Skeletal muscle satellite cell (primary cell): ENCODE measurements around the gene SLC1A5. TPM values are rescaled to one million over a fixed set of nuclear protein-coding genes. Genes with fewer than 3 reads are reported as not detected.

Experiments used
- H3K27me3 ChIP-seq: 2 replicates; pipeline ENCODE4 v1.7.0; 2013; ENCODE audit warnings: low read length; ENCODE audit not compliant: control insufficient read depth, insufficient read depth
- H3K36me3 ChIP-seq: 2 replicates; pipeline ENCODE4 v1.7.0; 2013; ENCODE audit warnings: mild to moderate bottlenecking, control low read depth, low read length; ENCODE audit not compliant: insufficient read depth
- H3K4me1 ChIP-seq: 2 replicates; pipeline ENCODE4 v1.7.0; 2013; ENCODE audit warnings: low read length; ENCODE audit not compliant: control insufficient read depth, insufficient read depth
- H3K4me2 ChIP-seq: 2 replicates; pipeline ENCODE4 v1.7.0; 2013; ENCODE audit warnings: mild to moderate bottlenecking, low read length
- H3K4me3 ChIP-seq: 2 replicates; pipeline ENCODE4 v1.7.0; 2013; ENCODE audit warnings: low read length
- H3K9ac ChIP-seq: 2 replicates; pipeline ENCODE4 v1.7.0; 2013; ENCODE audit warnings: mild to moderate bottlenecking, low read depth, low read length, moderate library complexity
- H3K9me3 ChIP-seq: replicated peaks from 2 replicates; pipeline ENCODE4 v1.7.0; 2013; ENCODE audit warnings: mild to moderate bottlenecking, control low read depth, low read length
- small RNA-seq: library from RNA; depleted of rRNA; stranded (forward); fragments of <200 nt; gene quantifications from one replicate; pipeline ENCODE3, GENCODE V24; 2012

The SLC1A5 gene

DNA sequence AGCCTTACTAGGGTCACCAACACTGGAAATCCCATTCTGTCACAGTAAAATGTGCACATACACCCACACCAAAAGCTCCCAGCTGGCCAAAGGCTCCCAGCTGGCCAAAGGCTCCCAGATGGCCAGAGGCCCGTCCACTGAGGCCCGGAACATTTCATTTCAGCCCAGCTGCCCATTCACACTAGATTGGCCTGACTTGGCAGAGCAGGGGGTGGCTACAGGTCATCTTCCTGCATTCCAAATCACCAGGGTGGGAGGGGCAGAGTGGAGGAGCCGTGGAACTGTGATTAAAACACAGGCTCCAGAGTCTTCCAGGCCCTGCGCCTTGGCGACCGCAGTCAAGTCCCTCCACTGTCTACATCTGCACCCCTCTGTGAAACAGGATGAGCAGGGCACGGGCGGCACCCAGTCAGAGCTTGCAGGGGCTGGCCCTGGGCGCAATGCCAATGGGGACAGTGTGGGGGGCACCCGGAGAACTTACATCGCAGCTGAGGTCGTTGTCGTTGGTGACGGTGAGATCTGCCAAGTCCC is 61.4 kb downstream of the SLC1A5 start:
- Histone ChIP-seq H3K36me3 (peaks cover 91% of the 10 kb centered on the region), H3K27me3 (no peaks in the 10 kb centered on the region), H3K4me2 (no peak overlapping the region), H3K9me3 (no peaks in the 10 kb centered on the region), H3K4me1 (peaks cover 25% of the 10 kb centered on the region), H3K9ac (no peak overlapping the region), H3K4me3 (no peak overlapping the region)

DNA sequence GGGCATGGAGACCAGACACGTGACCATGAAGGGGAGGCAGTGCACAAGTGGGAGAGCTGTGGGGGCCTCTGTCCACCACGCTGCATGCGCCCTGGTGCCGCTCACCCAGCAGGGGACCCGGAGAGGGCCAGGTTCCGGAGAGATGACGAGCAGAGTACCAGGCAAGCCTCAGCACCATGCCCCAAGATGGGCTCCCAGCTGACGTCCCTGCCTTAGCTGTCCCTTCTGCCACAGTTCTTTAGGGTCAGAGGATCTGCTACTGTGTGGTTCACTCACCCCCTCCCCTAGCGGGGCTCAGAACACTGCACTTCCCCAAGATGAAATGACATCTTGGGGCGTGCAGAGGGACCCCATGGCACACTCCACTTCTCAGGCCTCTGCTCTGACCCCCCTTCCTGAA is 61.8 kb downstream of the SLC1A5 start:
- no peaks in the 10 kb centered on the region for H3K27me3 ChIP-seq
- no peaks in the 10 kb centered on the region for H3K9me3 ChIP-seq
- peaks cover 91% of the 10 kb centered on the region for H3K36me3 ChIP-seq
- H3K4me1 ChIP-seq: peaks cover 20% of the 10 kb centered on the region
- no peak overlapping the region for H3K9ac ChIP-seq
- H3K4me3 ChIP-seq: no peak overlapping the region
- H3K4me2 ChIP-seq: no peak overlapping the region

DNA sequence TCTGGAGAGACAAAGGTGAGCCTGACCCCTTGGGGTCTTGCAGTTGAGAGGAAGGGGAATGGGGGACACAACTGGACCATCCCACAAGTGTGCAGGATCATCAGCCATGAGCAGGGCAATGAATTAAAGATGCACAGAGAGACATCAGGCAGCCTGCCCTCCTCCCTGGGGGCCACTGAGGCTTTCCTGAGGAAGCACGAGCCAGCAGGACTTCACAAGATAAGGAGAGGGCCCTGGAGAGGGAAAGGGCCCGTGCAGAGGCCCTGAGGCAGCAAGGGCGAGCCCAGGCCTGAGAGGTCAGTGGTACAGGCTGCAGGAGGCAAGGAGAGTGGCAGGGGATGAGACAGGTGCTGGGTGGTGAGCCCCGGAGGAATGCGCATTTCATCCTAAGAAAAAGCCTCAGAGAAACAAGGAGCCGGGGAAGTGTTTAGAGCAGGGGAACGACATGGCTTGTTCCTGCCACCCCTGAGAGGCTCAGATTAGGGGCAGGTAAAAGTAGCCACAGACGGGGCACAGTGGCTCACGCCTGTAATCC is 62.5 kb downstream of the SLC1A5 start:
- H3K36me3 ChIP-seq: peaks cover 94% of the 10 kb centered on the region
- H3K4me2 ChIP-seq: no peak overlapping the region
- no peak overlapping the region for H3K9ac ChIP-seq
- no peak overlapping the region for H3K4me3 ChIP-seq
- no peaks in the 10 kb centered on the region for H3K27me3 ChIP-seq
- peaks cover 14% of the 10 kb centered on the region for H3K4me1 ChIP-seq
- H3K9me3 ChIP-seq: no peaks in the 10 kb centered on the region

DNA sequence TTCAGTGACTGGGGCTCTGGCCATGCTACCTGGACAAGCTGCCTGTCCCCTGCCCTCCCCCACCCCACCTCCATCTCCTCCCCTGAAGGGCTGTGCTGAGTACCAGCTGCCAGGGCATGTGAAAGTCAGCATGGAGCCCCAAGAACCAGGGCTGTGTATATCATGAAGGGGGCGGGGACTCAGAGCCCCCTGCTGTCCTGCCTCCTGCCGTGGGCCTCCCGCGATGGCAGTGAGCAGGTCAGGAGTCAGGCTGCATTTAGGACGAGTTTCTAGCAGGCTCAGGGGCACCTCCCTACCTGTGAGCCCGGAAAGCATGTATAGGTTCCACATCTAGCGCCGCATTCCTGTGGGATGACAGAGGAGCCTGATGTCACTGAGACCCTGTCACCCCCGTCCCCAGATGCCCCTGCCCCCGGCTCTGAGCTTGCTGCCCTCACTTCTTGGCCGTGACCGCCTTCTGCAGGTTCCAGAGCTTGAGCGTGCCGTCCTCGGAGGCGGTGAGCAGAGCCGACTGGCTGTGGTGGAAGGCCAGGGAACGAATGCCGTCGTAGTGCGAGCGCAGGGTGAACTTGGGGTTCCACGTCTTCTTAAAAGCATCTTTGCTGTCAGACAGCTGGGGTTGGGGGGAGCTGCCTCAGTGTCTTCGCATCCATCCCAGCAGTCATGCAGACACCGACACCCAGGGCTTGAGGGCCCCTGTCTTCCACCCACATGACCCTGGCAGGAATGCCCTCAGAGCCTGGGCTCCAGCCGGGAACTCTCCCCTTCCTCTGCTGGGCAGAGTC is 63.2 kb downstream of the SLC1A5 start:
- Histone ChIP-seq H3K36me3 (peaks cover 94% of the 10 kb centered on the region), H3K4me3 (no peak overlapping the region), H3K27me3 (no peaks in the 10 kb centered on the region), H3K4me1 (peaks cover 7% of the 10 kb centered on the region), H3K4me2 (no peak overlapping the region), H3K9me3 (no peaks in the 10 kb centered on the region), H3K9ac (no peak overlapping the region)

Small RNA genes lying within 50 kb of the gene (small RNA-seq; reads per million reads assigned to genes)
- gene AC008622.3: not detected
- gene HNRNPMP2: not detected
- not detected for gene RF00019
